ENCODE measurements around the gene FITM2.

FITM2 gene

GRCh38 chr20:44258226-44258890, 52.6 kb downstream of the FITM2 start:
- no peak for TF ChIP-seq CTCF (IDR thresholded peaks at IDR 0.05; ENCODE audit: low read depth, low read length)
- no peak for TF ChIP-seq MAX (IDR thresholded peaks at IDR 0.05; ENCODE audit: low read depth, low read length)
- TF ChIP-seq MYC (IDR thresholded peaks at IDR 0.05; ENCODE audit: low read depth, low read length), result no peak
- TF ChIP-seq POLR2A (IDR thresholded peaks at IDR 0.05; ENCODE audit: extremely low read depth, insufficient read length), result no peak

GRCh38 chr20:44256961-44257360, 54.0 kb downstream of the FITM2 start:
- TF ChIP-seq POLR2A (IDR thresholded peaks at IDR 0.05; ENCODE audit: extremely low read depth, insufficient read length) (no peak), MYC (IDR thresholded peaks at IDR 0.05; ENCODE audit: low read depth, low read length) (no peak), MAX (IDR thresholded peaks at IDR 0.05; ENCODE audit: low read depth, low read length) (no peak), CTCF (IDR thresholded peaks at IDR 0.05; ENCODE audit: low read depth, low read length) (no peak)
- DNase-seq (ENCODE audit: low read depth), result no peak
- no peak overlapping the region for H3K4me3 ChIP-seq (ENCODE audit: low read depth, low read length)

More at GRCh38 chr20:44258226-44258890, 52.6 kb downstream of the FITM2 start:
- no peak for DNase-seq (ENCODE audit: low read depth)
- no peak overlapping the region for H3K4me3 ChIP-seq (ENCODE audit: low read depth, low read length)

- TF ChIP-seq CTCF (IDR thresholded peaks at IDR 0.05; ENCODE audit: low read depth, low read length), result no peak
- no peak for TF ChIP-seq MAX (IDR thresholded peaks at IDR 0.05; ENCODE audit: low read depth, low read length)
- no peak for TF ChIP-seq POLR2A (IDR thresholded peaks at IDR 0.05; ENCODE audit: extremely low read depth, insufficient read length)
- no peak for TF ChIP-seq MYC (IDR thresholded peaks at IDR 0.05; ENCODE audit: low read depth, low read length)
- H3K4me3 ChIP-seq (ENCODE audit: low read depth, low read length), result no peak overlapping the region
- no peak for DNase-seq (ENCODE audit: low read depth)
These were observed 55.1 kb downstream of the FITM2 start for GRCh38 chr20:44255942-44256341.

- no peak overlapping the region for H3K4me3 ChIP-seq (ENCODE audit: low read depth, low read length)
- TF ChIP-seq POLR2A (IDR thresholded peaks at IDR 0.05; ENCODE audit: extremely low read depth, insufficient read length) (no peak), CTCF (IDR thresholded peaks at IDR 0.05; ENCODE audit: low read depth, low read length) (no peak)
- DNase-seq (ENCODE audit: low read depth), result no peak
These were observed 56.9 kb downstream of the FITM2 start for GRCh38 chr20:44254073-44254472.

GRCh38 chr20:44253528-44253927, 57.5 kb downstream of the FITM2 start:
- no peak for TF ChIP-seq MYC (IDR thresholded peaks at IDR 0.05; ENCODE audit: low read depth, low read length)
- no peak for TF ChIP-seq CTCF (IDR thresholded peaks at IDR 0.05; ENCODE audit: low read depth, low read length)
- no peak for TF ChIP-seq POLR2A (IDR thresholded peaks at IDR 0.05; ENCODE audit: extremely low read depth, insufficient read length)
- TF ChIP-seq MAX (IDR thresholded peaks at IDR 0.05; ENCODE audit: low read depth, low read length), result no peak
- DNase-seq (ENCODE audit: low read depth), result no peak
- no peak overlapping the region for H3K4me3 ChIP-seq (ENCODE audit: low read depth, low read length)

Measured in NB4 (cell line).